IMR-90 (cell line): ENCODE measurements around the gene ANKRD9.

Experiments used
- CEBPB ChIP-seq: IDR thresholded peaks from 2 replicates; pipeline ENCODE4 v1.6.1; 2012; ENCODE audit warnings: low read depth, low read length, improper control_type of control experiment
- FOS ChIP-seq: fragments of 150-350 bp; IDR thresholded peaks from 2 replicates; pipeline ENCODE4 v1.6.1; 2016; ENCODE audit warnings: low read depth, low read length
- MAFK ChIP-seq: IDR thresholded peaks from 2 replicates; pipeline ENCODE4 v1.6.1; 2012; ENCODE audit warnings: low read depth, low read length, improper control_type of control experiment
- POLR2A ChIP-seq: IDR thresholded peaks from 2 replicates; pipeline ENCODE4 v1.6.1; 2012; ENCODE audit warnings: mild to moderate bottlenecking, low read depth, low read length
- RAD21 ChIP-seq: IDR thresholded peaks from 2 replicates; pipeline ENCODE4 v1.6.1; 2012; ENCODE audit warnings: low read length, improper control_type of control experiment
- RFX5 ChIP-seq: IDR thresholded peaks from 2 replicates; pipeline ENCODE4 v1.8.0; 2012; ENCODE audit warnings: low read depth, mild to moderate bottlenecking, low read length, moderate library complexity
- TF ChIP-seq, protein P1 (sequence below): fragments of 150-350 bp; IDR thresholded peaks from 2 replicates; pipeline ENCODE4 v1.6.1; 2016; ENCODE audit warnings: low read depth, mild to moderate bottlenecking, low read length, moderate library complexity, borderline replicate concordance
- TF ChIP-seq, protein P2 (sequence below): conservative IDR thresholded peaks from 2 replicates; pipeline ENCODE4 v1.5.1; 2012; ENCODE audit warnings: mild to moderate bottlenecking, low read depth, low read length, improper control_type of control experiment
- TF ChIP-seq, protein P3 (sequence below): fragments of 150-350 bp; IDR thresholded peaks from 2 replicates; pipeline ENCODE4 v1.6.1; 2017; ENCODE audit warnings: mild to moderate bottlenecking, antibody characterized with exemption, low read length, low read depth

DNA sequence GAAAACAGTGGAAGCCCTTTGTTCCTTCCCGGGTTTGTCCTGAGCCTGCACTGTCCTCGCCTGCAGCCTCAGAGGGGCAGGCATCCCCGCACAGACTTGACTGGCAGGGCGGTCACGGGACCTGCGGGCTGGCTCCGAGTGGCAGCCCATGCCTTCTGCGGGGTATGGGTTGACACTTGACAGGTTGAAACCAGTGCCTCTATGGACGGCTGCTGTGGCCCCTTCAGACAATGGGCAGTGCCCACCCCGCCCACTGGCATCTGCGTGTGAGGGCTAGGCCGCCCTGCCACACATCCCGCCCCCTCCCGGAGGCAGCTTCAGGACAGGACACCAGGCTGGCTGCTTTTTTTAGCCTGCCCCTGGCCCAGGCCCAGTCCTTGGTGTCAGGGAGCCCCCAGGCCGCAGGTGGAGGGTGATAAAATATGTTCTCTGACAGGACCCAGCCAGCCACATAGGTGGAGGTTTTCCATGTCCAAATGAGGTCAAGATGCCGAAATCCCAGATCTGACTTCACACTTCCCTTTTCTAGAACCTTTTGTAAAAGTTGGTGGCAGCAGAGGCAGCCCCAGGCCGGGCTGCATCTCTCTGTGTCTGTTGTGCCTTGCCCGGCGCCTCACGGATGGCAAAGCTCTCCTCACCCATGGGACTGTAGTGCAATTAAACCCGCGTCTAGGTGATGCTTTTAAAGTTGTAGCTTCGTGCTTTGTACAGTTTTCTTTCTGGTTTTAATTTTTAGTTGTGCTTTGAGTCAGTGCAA is 10.0 kb downstream of the ANKRD9 start:
- TF ChIP-seq, protein P1, sequence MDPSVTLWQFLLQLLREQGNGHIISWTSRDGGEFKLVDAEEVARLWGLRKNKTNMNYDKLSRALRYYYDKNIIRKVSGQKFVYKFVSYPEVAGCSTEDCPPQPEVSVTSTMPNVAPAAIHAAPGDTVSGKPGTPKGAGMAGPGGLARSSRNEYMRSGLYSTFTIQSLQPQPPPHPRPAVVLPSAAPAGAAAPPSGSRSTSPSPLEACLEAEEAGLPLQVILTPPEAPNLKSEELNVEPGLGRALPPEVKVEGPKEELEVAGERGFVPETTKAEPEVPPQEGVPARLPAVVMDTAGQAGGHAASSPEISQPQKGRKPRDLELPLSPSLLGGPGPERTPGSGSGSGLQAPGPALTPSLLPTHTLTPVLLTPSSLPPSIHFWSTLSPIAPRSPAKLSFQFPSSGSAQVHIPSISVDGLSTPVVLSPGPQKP = no peak
- TF ChIP-seq, protein P2, sequence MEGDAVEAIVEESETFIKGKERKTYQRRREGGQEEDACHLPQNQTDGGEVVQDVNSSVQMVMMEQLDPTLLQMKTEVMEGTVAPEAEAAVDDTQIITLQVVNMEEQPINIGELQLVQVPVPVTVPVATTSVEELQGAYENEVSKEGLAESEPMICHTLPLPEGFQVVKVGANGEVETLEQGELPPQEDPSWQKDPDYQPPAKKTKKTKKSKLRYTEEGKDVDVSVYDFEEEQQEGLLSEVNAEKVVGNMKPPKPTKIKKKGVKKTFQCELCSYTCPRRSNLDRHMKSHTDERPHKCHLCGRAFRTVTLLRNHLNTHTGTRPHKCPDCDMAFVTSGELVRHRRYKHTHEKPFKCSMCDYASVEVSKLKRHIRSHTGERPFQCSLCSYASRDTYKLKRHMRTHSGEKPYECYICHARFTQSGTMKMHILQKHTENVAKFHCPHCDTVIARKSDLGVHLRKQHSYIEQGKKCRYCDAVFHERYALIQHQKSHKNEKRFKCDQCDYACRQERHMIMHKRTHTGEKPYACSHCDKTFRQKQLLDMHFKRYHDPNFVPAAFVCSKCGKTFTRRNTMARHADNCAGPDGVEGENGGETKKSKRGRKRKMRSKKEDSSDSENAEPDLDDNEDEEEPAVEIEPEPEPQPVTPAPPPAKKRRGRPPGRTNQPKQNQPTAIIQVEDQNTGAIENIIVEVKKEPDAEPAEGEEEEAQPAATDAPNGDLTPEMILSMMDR = no peak
- TF ChIP-seq FOS (no peak), RAD21 (no peak), POLR2A (no peak), RFX5 (no peak), MAFK (no peak), CEBPB (no peak)
- TF ChIP-seq, protein P3, sequence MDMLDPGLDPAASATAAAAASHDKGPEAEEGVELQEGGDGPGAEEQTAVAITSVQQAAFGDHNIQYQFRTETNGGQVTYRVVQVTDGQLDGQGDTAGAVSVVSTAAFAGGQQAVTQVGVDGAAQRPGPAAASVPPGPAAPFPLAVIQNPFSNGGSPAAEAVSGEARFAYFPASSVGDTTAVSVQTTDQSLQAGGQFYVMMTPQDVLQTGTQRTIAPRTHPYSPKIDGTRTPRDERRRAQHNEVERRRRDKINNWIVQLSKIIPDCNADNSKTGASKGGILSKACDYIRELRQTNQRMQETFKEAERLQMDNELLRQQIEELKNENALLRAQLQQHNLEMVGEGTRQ = no peak
